Tibial artery (tissue), 4 donors: Measurements from ENCODE around the gene DQX1.

Experiments used
- DNase-seq, 2 donors: peaks; one replicate each; pipeline ENCODE4 v3.0.0-alpha.2; 2019
- H3K27ac ChIP-seq, 2 donors: fragments of 200-600 bp; sonication (generic) in 1 of 2; 1 replicate in 1 of 2; 2 replicates in 1 of 2; pipeline ENCODE4 v1.5.1; 2018 to 2019; ENCODE audit warnings: mild to moderate bottlenecking in 1 of 2
- H3K27me3 ChIP-seq, 2 donors: fragments of 200-600 bp; sonication (generic) in 1 of 2; one replicate each; pipeline versions ENCODE4 v1.5.1 to v1.6.0; 2016 to 2019
- H3K36me3 ChIP-seq, 3 donors: fragments of 200-600 bp; sonication (generic) in 2 of 3; one replicate each; pipeline ENCODE4 v1.5.1; 2016 to 2019; ENCODE audit warnings: mild to moderate bottlenecking in 2 of 3
- H3K4me1 ChIP-seq, 4 donors: fragments of 200-600 bp; sonication (generic) in 2 of 4; 1 replicate in 3 of 4; 2 replicates in 1 of 4; pipeline ENCODE4 v1.5.1; 2016 to 2019
- H3K4me3 ChIP-seq, 2 donors: fragments of 200-600 bp; sonication (generic) in 1 of 2; 1 replicate in 1 of 2; 2 replicates in 1 of 2; pipeline ENCODE4 v1.5.1; 2018 to 2019; ENCODE audit warnings: mild to moderate bottlenecking in 2 of 2
- H3K9me3 ChIP-seq, 3 donors: fragments of 200-600 bp; sonication (generic) in 1 of 3; one replicate each; pipeline ENCODE4 v1.5.1; 2016 to 2019
- CTCF ChIP-seq, 2 experiments: fragments of 200-600 bp in 1 of 2; fragments of 450-650 bp in 1 of 2; IDR thresholded peaks; one replicate each; pipeline ENCODE4 v1.5.1; 2017 to 2019; ENCODE audit warnings: antibody characterized with exemption in 2 of 2, mild to moderate bottlenecking in 1 of 2, moderate library complexity in 1 of 2
- intact Hi-C: fragments of 100-400 bp; cut with DNase I; formaldehyde crosslinking; loops from one replicate; pipeline ENCODE4 v1.15.0; 2023; ENCODE audit warnings: low total_unique reads

The DQX1 gene

GRCh38 chr2:74571058-74571457 lies 45.0 kb upstream of the DQX1 start:
- intact Hi-C loops = no loop called here
- Histone ChIP-seq H3K36me3 (no peaks in the 10 kb centered on the region), H3K9me3 (no peaks in the 10 kb centered on the region), H3K27me3 (no peaks in the 10 kb centered on the region), H3K4me1 (peaks cover 0 to 23% (median 4%) of the 10 kb centered on the region in 4 donors), H3K4me3 (no peak overlapping the region), H3K27ac (no peak overlapping the region)
- TF ChIP-seq CTCF (IDR thresholded peaks at IDR 0.05) = no peak
- DNase-seq = no peak

GRCh38 chr2:74569686-74570085 lies 43.7 kb upstream of the DQX1 start:
- Histone ChIP-seq H3K4me3 (no peak overlapping the region), H3K27ac (no peak overlapping the region), H3K4me1 (peaks cover 0 to 23% (median 4%) of the 10 kb centered on the region in 4 donors), H3K36me3 (no peaks in the 10 kb centered on the region), H3K9me3 (no peaks in the 10 kb centered on the region), H3K27me3 (no peaks in the 10 kb centered on the region)
- DNase-seq = no peak
- TF ChIP-seq CTCF (IDR thresholded peaks at IDR 0.05) = no peak
- intact Hi-C loops = no loop called here

- intact Hi-C loops = no loop called here
- peak overlapping the region in 1 of 2 donors; percentile 36 for H3K27ac ChIP-seq
- DNase-seq = no peak
- no peak overlapping the region for H3K4me3 ChIP-seq
- no peaks in the 10 kb centered on the region for H3K27me3 ChIP-seq
- peaks cover 0 to 23% (median 4%) of the 10 kb centered on the region in 4 donors for H3K4me1 ChIP-seq
- H3K9me3 ChIP-seq = no peaks in the 10 kb centered on the region
- TF ChIP-seq CTCF (IDR thresholded peaks at IDR 0.05) = no peak
- no peaks in the 10 kb centered on the region for H3K36me3 ChIP-seq
These were observed 41.9 kb upstream of the DQX1 start for GRCh38 chr2:74567881-74568280.

GRCh38 chr2:74566754-74567085 lies 40.7 kb upstream of the DQX1 start:
- H3K27me3 ChIP-seq = no peaks in the 10 kb centered on the region
- H3K27ac ChIP-seq = peak overlapping the region in 1 of 2 donors; percentile 12
- DNase-seq = no peak
- H3K36me3 ChIP-seq = no peaks in the 10 kb centered on the region
- TF ChIP-seq CTCF (IDR thresholded peaks at IDR 0.05) = no peak
- no peaks in the 10 kb centered on the region for H3K9me3 ChIP-seq
- intact Hi-C loops = no loop called here
- no peak overlapping the region for H3K4me3 ChIP-seq
- peaks cover 0 to 23% (median 4%) of the 10 kb centered on the region in 4 donors for H3K4me1 ChIP-seq

- Histone ChIP-seq H3K27ac (peak overlapping the region in 1 of 2 donors; percentile 12), H3K4me3 (no peak overlapping the region), H3K36me3 (no peaks in the 10 kb centered on the region), H3K9me3 (no peaks in the 10 kb centered on the region), H3K27me3 (no peaks in the 10 kb centered on the region), H3K4me1 (peaks cover 0 to 23% (median 4%) of the 10 kb centered on the region in 4 donors)
- TF ChIP-seq CTCF (IDR thresholded peaks at IDR 0.05) = no peak
- intact Hi-C loops = no loop called here
- no peak for DNase-seq
These were observed 40.2 kb upstream of the DQX1 start for GRCh38 chr2:74566076-74566753.

GRCh38 chr2:74564222-74564621 lies 38.2 kb upstream of the DQX1 start:
- intact Hi-C loops = no loop called here
- Histone ChIP-seq H3K4me3 (no peak overlapping the region), H3K9me3 (no peaks in the 10 kb centered on the region), H3K36me3 (no peaks in the 10 kb centered on the region), H3K4me1 (peaks cover 0 to 23% (median 8%) of the 10 kb centered on the region in 4 donors), H3K27ac (no peak overlapping the region), H3K27me3 (no peaks in the 10 kb centered on the region)
- DNase-seq = no peak
- TF ChIP-seq CTCF (IDR thresholded peaks at IDR 0.05) = no peak
